GM12801 (cell line): Measurements from ENCODE around the gene SHH.

ENCODE experiments used
- TF ChIP-seq, protein P1 (sequence below): IDR thresholded peaks from one replicate; pipeline ENCODE4 v1.5.1; 2011; ENCODE audit warnings: control low read depth; ENCODE audit not compliant: insufficient read length; ENCODE audit errors: extremely low read depth

SHH gene

DNA sequence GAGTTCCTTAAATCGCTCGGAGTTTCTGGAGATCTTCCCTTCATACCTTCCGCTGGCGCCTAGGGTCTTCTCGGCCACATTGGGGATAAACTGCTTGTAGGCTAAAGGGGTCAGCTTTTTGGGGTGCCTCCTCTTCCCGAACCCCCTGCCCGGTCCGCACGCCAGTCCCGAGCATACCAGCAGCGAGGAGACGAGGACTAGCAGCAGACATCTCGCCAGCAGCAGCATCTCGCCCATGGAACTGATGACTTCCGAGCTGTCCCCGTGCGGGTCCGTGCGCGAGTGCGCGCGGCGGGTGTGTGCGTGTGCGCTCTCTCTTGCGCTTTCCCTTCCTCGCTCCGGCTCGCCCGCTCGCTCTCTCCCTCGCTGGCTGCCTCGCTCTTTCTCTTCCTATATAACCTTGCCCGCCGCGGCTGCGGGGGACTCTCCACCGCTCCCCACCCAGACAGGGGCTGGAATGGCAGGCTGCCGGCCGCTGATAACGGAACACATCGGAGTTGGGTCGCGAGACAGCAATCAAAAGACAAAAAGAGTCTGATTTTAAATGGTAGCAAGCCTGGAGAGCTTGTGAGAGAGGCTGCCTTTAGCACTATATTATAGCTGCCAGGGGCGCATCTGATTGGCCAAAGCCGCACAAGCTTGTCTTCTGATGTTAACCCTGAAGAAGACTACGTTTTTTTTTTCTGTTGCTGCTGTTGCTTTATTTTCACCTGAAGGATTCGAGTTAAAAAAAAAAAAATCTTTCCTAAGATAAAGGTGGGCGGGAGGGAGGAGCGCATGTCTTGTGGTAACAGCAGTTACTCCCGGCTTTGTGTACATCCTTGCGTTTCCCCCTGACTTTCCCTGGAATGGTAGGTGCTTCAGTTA lies at the start of gene SHH:
SHH (minus strand) TSS at position 569 of the 867 bp plus-strand sequence; CDS start at position 228, 341 bp downstream.
- TF ChIP-seq, protein P1, sequence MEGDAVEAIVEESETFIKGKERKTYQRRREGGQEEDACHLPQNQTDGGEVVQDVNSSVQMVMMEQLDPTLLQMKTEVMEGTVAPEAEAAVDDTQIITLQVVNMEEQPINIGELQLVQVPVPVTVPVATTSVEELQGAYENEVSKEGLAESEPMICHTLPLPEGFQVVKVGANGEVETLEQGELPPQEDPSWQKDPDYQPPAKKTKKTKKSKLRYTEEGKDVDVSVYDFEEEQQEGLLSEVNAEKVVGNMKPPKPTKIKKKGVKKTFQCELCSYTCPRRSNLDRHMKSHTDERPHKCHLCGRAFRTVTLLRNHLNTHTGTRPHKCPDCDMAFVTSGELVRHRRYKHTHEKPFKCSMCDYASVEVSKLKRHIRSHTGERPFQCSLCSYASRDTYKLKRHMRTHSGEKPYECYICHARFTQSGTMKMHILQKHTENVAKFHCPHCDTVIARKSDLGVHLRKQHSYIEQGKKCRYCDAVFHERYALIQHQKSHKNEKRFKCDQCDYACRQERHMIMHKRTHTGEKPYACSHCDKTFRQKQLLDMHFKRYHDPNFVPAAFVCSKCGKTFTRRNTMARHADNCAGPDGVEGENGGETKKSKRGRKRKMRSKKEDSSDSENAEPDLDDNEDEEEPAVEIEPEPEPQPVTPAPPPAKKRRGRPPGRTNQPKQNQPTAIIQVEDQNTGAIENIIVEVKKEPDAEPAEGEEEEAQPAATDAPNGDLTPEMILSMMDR, result no peak

DNA sequence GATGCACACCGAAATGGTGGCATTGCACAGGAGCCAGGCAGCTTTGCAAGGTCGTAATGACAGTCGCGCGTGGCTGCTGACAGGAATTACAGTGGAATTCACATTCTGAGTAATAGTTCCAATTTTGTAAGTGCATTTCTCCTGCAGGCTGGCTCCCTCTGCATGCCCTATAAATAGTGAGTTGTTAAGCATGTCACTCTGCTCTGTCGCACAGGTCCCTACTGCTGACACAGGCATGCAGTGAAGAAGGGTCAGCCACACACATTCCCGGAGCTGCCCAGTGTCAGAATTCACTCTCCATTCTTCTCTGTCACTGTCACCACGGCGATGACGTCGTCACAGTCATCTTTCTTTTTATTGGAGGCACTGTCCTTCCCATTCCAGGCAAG lies 49.2 kb upstream of the SHH start:
- TF ChIP-seq, protein P1, result no peak

DNA sequence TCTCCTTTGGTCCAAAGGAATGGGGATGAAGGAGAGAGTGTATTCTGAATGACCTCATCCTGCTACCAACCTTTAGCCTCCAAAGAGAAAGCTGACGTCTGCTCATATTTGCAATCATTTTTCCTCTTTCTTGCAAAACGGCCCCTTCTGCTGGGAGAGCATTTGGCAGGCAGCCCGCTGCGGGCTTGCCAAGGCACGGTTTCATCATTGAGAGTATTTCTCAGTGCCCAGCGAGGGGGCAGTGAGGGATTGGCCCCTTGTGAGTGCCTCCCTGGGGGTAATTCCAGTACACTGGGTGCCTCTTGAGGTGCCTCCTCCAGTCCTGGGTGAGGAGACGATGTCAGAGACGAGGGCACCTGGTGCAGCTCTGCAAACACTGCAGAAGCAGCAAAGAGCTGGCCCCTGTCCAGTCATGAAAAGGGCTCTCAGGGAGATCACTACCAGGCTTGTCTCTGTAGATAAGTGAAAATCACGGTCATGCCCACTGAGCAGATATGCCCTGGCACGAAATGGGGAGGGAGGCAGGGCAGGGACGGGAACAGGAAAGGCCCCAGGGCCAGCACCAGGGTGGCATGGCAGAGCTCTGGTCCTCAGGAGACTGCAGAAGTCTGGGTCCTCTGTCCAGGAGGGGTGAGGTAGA lies 48.7 kb upstream of the SHH start:
- TF ChIP-seq, protein P1, result no peak

DNA sequence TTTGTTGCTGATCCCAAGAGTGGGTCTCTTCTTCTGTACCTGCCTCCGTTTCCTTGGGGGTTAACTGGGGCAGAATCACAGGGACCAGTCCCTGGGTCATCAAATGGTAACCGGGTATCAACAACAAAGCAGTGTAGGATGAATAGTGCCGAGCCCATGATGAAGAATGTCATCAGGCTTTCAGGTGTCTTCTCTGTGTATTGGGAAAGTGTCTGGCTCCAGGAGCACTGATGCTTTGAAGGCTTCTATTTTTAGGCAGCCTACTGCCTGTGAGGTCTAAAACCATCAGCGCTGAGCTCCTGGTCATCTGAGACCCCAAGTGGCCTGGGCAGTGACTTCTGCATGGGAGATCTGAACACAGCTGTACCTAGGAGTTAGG lies 48.2 kb upstream of the SHH start:
- TF ChIP-seq, protein P1, result no peak

DNA sequence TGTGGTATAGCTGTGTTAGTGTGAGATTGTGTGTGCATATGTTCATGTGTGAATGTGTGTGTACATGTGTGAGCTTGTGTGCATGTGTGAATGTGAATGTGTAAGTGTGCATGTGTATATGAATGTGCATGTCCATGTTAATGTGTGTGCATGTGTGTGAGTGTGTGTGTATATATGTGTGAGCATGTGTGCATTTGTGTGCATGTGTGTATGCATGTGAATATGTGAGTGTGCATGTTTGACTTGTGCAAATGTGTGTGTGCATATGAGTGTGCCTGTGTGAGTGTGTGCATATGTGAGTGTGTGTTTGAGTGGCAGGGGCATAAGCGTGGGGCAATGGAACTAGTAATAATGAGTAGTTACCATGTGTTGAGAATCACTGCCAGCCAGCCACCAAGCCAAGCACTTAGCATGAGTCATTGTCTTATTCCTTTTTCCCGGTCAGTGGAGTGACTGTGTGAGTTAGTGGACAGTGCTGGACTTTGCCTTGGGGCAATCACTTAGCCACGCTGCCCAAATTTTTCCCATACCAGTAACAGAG lies 46.3 kb upstream of the SHH start:
- TF ChIP-seq, protein P1, result no peak

DNA sequence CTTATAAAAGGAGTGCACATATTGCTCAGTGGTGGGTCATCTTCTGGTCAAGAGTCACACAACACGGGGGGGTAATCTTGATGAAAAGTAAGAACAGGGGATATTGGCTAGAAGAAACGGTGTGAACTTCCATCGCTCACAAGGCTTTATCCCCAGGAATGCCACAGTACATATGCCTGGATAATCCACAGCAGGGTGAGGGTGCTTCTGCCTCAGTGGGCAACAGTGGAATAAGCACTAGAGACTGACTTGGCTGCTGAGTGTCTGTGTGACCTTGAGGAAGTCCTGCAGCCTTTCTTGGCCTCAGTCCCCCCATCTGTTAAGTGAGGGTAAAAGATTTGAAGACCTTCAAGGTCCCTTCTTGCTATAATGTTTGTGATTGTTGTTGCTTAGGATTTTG lies 44.9 kb upstream of the SHH start:
- TF ChIP-seq, protein P1, result no peak

DNA sequence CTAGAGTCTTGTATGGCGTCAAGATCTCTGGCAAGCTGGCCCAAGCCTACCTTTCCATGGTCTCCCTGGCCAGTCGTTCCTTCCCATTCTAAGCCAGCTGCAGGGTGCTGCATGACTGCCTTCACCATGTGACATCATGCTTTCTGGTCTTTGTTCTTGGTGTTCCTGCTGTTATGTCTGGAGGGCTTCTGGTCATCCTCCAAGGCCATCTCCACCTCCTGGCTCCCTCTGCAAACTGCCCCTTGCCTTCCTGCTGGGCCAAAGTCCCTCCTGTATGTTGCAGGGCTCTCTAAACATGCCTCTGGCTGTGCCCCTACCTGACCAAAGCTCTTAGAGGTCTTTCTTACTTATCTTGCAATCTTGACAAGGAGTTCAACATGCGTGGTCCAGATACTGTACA lies 44.4 kb upstream of the SHH start:
- TF ChIP-seq, protein P1, result no peak
